AG08396 (cell line): ENCODE measurements around the gene BABAM2.

Experiments used
- DNase-seq: peaks from one replicate; pipeline ENCODE4 v3.0.0; 2012; ENCODE audit warnings: low spot score, mixed read lengths

The BABAM2 gene

DNA sequence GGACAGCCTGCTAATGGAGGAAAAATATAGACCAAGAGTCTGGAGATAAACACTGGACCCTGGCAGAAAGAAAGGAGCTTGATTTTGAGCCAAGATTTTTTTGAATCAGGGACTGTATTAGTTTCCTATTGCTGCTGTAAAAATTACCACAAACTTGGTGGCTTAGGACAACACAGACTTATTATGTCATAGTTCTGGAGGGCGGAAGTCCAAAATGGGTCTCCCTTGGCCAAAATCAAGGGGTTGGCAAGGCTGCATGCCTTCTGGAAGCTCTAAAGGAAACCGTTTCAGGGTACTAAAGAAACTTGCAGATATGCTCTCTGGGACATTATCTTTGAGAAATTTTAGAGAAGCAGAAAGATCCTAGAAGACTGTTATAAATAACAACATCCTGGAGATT is 140.1 kb downstream of the BABAM2 start:
- no peak for DNase-seq

DNA sequence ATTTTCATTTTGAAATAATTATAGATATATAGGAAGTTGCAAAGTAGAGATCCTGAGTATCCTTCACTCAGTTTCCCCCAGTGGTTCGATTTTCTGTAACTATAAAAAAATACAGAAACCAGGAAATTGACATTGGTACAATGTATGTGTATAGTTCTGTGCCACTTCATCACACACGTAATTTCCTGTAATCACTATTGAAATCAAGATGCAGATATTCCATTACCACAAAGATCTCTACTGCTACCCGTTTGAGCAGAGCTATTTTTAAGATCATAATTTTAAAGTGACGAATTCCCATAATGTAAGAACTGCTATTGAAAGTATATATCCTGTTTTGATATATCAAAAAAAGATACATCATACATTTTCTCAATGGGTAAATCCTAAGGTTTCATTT is 142.3 kb downstream of the BABAM2 start:
- no peak for DNase-seq

DNA sequence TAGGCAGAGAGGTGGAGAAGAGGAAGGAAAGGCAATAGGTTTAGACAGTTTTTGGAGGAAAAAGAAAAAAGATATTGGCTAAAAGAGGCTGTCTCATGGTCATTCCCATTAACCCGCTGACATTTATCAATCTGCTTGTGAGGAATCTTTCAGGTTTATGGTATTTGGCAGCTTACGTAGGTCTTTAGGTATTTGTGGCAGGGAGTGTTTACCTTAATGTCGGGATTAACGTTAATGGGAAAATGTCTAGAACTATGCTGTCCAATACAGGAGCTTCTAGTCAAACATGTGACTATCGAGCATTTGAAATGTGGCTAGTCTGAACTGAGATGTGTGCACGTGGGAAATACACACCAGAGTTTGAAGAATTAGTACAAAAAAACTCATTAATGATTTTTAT is 144.2 kb downstream of the BABAM2 start:
- no peak for DNase-seq

DNA sequence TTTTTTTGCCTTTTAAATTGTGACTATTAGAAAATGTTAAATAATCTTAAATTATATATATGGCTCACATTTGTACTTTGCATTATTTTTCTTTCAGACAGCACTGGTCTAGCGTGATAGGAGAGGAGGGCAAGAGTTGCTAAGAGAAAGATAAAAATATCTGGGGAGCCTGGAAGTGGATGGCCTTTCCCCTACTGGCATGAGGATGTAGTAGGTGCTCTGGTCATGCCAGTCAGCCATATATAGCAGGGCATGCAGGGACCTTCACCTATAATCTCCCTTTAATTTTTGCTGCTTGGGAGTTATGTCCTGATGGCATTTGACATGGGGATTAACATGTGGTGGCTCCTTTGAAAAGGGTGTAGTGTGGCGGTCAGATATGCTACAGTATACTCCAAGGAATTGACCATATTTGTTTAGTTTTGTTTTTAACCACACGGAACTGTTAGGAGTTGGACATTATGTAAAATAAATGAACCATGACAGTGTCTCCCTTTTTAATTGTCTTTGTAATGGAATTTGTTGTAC is 144.7 kb downstream of the BABAM2 start:
- DNase-seq: no peak

DNA sequence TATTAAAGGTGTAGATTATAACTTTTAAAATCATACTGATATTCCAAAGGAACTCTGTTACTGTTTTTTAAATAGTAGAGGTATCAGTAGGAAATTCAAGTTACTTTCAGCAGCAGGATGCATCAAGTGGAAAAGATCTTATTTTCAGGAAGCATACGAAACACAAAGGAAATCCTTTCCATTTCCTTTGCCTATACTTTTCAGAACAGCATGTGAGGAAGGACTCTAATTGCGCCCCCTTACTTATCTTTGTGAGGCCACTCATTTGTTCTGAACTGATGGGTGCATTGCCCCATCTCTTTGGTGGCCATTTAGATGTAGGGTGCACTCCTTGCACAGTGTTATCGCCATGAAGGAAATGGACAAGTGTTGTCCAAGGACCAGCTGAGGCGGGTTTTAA is 145.3 kb downstream of the BABAM2 start:
- DNase-seq: no peak

DNA sequence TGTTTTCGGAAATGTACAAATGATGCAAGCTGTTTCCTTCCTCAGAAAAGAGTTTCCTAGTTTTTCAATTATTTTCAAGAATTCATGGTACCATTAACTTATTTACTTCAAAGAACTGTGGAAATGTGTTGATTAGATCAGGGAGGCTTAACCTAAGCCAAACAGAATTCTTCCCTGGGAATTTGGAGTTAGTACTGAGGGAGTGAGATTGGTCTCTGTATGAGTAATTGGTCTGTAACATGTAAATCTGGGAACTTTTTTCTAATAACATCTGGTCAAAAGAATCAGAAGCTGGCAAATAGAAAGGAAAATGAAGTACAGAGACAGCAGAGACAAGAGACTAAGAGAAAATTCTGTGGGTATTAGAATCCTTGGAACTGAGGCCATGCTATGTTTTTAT is 145.8 kb downstream of the BABAM2 start:
- no peak for DNase-seq

DNA sequence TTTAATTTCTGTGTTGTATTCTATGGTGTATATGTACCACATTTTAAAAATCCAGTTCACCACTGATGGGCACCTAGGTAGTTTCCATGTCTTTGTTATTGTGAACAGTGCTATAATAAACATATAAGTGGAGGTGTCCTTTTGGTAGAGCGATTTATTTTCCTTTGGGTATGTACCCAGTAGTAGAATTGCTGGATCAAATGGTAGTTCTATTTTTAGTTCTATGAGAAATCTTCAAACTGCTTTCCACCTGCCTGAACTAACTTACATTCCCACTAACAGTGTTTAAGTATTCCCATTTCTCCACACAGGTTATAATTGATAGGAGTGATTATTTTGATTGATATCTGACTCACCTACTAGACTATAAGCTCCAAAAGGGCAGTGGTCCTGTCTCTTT is 148.2 kb downstream of the BABAM2 start:
- DNase-seq: no peak

DNA sequence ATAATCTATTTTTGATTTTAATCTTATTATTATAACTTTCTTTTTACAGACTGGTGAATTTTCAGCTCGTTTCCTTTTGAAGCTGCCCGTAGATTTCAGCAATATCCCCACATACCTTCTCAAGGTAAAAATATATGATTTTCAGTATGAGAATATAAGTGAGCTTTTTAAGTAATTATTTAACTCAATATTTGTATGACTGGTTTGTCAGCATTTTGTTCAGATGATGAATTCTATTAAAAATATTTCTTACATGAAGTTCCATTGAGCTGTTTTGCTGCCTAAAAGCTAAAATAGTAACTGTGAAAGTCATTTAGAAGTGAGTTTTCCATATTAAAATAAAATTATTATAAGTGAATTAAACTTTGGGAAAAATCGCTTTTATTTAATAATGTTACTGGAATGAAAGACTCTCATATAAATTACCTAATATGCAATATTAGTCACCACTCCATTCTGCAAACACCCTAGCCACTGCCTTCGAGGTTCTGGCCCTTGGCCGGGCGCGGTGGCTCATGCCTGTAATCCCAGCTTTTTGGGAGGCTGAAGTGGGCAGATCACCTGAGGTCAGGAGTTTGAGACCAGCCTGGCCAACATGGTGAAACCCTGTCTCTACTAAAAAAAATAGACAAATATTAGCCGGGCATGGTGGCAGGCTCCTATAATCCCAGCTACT is 155.3 kb downstream of the BABAM2 start:
- DNase-seq: no peak

DNA sequence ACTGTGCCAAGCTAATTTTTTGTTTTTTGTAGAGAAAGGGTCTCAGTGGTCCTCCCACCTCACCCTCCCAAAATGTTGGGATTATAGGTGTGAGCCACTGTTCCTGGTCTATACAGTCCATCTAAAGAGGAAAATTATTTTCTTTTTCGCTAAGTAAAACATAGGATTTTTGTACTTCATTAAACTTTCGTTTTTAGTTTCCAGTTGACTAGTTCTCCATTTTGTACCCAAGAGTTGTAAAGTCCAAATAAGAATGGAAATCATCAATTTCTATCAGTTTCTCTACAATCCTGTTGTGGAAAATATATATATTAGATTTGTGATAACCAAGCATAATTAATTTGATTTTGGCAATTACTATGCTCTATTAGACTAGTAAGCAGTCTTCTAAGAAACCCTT is 156.4 kb downstream of the BABAM2 start:
- DNase-seq: no peak

DNA sequence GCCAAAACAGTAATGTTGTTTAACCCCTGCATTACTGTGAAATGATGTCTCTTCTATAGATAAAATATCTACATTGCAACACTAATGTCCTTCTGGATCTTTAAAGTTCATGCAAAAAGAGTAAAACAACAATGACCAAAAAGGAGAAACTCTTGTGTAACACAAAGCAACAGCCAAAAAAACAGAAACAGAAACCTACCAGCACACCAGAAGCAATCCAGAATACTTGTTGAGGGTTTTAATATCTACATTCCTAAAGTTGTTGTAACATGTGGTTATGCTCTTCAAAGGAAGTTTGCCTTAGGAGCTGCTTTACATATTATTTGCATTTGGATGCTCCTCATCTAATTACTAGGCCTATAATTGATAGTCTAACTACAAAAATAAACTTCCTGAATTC is 157.2 kb downstream of the BABAM2 start:
- DNase-seq: peak; percentile 49

DNA sequence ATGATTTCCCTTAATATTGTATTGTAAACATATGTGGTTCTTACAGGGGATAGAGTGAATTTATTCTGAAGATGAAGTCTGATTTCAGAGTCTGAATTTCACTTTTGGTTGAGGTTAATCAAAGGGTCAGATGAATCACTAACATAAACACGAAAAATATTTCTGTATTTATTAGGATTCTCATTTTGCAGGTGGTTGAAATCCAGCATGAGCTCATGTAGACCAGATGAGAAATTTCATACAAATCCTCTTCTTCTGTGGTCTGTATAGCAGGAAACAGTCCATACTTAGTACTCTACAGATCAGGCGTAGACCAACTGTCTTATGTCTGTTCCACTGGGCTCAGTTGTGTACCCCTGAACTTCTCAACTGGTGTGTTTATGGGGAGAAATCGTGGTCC is 157.8 kb downstream of the BABAM2 start:
- no peak for DNase-seq

DNA sequence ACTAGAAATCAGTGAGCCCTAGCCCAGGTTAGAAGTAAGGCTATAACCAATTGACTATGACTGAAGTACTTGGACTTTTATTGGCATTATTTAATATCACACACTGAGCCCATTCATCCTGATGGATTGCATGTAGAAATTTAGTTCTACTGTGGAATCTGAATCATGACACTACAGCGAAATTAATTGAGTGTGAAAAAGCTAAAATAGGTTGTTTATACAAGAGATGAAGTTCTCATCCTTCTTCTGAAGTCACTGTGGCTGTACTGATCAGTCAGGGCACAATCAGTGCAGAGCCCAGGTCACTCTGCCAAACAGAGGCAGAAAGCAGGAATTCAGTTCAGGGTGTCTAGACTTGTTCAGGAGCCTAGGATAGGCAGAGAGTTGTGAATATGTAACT is 158.9 kb downstream of the BABAM2 start:
- no peak for DNase-seq

DNA sequence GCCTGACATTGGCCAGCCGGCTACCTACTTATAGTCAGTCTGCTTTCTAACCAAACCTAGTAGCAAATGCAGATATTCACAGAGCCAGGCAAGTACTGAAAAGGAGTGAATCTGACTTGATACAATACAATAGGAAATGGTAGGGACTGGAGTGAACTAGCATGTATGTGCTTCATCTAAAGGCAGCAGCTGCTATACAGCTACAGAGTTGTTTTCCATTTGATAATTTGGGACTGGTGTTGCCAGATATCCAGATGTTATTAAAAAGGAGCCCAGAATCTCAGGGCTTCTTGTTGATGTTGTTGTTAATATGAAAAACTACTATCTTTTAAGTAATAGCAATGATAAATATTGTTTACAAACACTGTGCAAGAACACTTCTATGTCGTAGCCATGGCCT is 159.4 kb downstream of the BABAM2 start:
- no peak for DNase-seq

DNA sequence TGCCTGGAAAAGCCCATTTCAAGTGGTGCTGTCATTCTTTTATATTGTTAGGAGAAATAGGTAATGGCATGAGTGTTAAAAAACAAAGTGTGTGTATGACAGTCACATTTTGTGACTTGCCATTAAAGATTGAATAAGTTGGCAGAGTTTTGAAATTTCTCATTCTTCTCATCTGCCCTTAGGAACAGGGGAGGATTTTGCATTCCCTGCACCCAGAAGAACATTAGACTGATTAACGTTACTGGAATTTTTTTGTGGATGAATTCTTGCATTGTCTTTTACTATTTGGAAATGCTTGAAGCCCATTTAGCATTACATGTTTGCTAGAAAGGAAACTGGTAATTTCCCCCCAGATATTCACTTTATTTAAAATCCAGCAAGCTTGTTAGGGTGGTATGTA is 162.2 kb downstream of the BABAM2 start:
- DNase-seq: no peak

DNA sequence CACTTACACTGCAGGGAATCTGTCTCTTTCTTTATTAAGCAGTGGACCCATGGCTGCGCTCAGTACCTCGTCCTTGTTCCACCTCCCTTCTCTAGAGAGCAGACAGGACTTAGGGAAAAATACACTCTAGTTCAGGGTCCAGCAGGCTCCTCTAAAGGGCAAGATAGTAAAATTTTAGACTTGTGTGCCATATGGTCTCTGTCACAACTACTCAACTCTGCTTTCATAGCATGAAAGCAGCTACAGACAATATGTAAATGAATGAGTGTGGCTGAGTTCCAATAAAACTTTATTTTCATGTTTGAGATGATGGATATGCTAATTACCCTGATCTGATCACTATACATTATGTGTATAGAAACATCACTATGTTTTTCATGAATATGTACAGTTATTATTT is 163.1 kb downstream of the BABAM2 start:
- no peak for DNase-seq

DNA sequence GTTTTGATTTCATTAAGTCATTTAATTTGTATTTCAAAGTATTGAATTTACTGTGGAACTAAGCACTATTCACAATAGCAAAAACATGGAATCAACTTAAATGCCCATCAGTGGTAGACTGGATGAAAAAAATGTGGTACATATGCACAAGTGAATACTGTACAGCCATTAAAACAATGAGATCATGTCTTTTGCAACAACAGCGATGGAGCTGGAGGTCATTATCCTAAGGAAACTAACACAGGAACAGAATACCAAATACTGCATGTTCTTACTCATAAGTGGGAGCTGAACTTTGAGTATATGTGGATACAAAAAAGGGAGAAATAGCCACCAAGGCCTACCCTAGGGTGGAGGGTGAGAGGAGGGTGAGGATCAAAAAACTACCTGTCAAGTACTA is 164.4 kb downstream of the BABAM2 start:
- no peak for DNase-seq

DNA sequence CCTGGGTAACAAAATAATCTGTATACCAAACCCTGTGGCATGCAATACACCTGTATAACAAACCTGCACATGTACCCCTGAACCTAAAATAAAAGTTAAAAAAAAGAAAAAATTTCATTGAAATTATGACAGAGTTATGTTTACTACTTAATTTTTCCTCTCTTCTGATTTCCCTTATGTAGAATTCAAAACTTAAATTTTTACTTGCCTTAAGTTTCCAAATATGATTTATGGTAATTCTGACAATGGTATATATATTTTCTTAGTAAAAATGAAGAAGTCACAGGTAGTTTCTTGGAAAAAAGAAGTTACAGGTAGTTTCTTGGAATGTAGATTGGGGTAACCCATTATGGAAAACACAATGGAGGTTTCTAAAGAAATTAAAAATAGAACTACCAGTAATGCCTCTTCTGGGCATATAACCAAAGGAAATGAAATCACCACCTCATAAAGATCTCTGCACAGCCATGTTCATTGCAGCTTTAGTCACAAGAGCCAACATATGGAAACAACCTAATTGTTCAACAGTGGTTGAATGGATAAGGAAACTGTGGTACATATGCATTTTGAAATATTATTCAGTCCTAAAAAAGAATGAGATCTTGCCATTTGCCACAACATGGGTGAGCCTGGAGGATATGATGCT is 164.9 kb downstream of the BABAM2 start:
- DNase-seq: no peak

DNA sequence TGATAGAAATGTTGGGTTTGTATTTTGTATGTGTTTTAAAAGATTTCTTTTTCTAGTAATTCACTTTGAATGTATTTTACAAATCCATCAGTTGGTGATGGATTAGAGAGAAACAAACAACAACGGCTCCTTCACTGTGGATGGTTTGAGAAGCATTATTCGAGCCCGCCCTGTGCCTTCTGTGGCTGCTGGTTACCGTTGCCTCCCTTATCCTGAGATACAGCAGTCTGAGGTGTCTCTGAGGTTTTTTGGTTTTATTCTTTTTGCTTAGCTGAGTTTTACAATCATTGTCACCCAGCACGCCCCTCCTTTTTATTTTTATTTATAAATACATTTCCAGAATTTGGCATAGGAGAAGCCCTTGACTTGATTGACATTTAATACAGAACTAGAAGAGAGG is 168.3 kb downstream of the BABAM2 start:
- no peak for DNase-seq

DNA sequence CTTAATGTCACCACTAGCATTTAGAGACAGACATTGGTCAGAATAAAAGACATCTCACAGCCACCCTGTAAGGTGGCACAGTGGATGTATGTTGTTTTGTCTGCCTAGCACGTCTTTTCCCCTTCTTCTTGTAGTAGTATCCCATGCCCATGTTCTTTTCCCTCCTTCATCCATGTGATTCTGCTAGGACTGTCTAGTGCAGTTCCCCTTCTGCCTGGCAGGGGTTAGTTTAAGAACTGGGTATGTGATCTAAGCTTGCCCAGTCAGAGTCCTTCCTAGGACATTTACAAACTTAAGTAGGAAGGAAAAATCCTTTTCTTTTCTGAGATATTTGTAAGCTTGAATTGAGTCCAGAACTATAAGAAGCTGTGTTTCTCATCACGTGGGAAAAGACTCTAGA is 172.3 kb downstream of the BABAM2 start:
- DNase-seq: no peak

DNA sequence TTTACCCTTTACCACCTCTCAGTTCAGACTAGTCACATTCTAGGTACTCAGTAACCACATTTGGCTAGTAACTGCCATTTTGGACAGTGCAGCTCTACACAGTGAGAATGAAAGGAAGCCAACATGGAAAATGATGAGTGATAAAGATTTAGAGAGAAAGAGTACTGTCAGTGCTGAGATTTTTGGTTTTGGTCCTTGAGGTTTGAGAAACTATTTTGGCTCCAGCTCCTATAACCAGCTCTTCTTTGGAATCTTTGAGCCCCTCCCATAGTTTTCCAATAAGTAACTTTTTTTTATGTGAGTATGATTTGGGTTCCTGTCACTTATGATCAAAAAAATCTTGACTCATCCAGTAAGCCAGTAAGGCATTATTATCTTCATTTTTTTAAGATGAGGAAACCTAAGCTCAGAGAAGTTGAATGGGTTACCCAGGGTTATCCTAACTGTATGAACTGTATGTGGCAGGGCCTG is 173.0 kb downstream of the BABAM2 start:
- DNase-seq: no peak

DNA sequence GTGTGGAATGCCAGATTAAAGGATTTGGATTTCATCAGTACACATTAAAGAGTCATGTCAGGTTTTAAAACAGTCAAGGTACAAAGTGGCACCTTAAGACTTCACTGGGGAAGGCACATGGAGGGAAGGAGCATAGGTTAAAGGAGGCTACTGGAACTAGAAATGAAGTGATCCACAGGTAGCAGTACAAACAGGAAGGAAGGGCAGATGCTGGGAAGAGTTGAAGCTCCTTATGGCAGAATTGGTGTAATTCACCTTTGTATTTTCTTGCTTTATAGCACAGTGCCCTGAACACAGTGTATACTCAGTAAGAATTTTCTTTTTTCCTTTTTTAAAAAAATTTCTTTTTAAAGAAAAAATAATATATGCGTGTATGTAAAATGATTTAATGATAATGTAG is 177.1 kb downstream of the BABAM2 start:
- no peak for DNase-seq

DNA sequence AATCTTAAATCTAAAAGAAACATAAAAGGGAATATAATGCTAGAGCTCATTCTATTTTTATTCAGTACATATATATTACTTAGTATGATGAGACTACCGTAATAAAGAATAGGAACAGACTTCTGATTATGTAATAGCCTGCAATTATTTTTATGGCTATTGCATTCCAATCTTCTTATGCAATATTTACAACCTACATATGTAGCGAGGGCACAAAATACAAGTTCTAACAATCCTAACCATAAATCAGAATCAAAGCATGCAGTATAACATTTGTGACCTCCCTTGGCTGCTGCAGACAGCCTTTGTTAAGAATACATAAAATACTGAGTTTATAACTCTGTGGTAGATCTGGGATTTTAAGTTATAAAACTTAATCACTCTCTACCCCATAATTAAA is 177.6 kb downstream of the BABAM2 start:
- DNase-seq: no peak

DNA sequence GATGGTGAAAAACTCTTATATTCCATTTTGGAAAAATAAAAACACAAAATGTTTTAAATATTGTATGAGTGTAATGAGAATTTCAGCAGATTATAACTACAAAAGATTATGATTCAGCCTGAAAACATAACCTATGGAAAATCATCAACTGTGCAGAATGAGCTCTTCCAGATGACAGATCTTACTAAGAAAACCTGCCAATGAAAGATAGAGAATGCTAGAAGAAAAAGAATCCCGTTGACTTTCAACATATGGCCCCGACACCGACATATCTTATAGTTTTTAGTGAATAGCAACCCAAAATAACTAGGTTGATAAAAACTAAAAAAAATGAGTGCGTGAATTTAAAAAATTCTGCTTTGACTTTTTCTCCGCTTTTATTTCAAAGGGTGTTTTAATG is 178.0 kb downstream of the BABAM2 start:
- no peak for DNase-seq

DNA sequence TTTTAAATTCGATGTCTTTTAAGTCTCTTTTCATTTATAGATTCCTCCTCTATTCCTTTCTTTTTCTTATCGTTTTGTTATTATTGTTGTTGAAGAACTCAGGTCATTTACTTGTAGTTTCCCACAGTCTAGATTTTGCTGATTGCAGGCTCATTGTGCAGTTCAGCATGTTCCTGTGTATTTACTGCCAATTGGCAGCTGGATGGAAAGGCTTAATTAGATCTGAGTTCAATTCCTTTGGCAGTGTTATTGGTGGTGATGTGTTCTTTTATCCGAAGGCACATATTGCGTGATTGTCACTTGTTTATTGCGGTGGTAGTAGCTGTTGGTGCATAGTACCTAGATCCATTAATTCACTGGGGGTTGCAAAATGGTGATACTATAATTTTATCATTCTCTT is 180.7 kb downstream of the BABAM2 start:
- no peak for DNase-seq
